Activated B cell treated with CpG ODN at 0.5 μM for 24 hours (primary cell): ENCODE results near the gene KRT7. TPM values are rescaled to one million over a fixed set of nuclear protein-coding genes. Genes with fewer than 3 reads are reported as not detected.
"Not testable (repeated sequence)": the region's sequence is repeated elsewhere in the genome, so short reads cannot be mapped to it uniquely, and the experiment has no call there.

ENCODE experiments used
- ATAC-seq: fragments of 200-7000 bp; cut with Tn5 transposase; one replicate; pipeline ENCODE4 v1.10.0; 2021; ENCODE audit warnings: low read depth, mild to moderate bottlenecking, moderate library complexity
- CTCF ChIA-PET: fragments of 350-600 bp; sonication (Branson Sonifier 250); formaldehyde crosslinking; loops from one replicate; lab custom pipeline; 2021; ENCODE audit warnings: antibody characterized with exemption; lab: Charles Lee
- POLR2A ChIA-PET: fragments of 350-600 bp; sonication (Branson Sonifier 250); formaldehyde crosslinking; loops from one replicate; lab custom pipeline; 2021; ENCODE audit warnings: antibody characterized with exemption; lab: Charles Lee
- DNase-seq: peaks from one replicate; pipeline ENCODE4 v3.0.0; 2022
- H3K27ac Mint-ChIP-seq: one replicate; pipeline ENCODE4 v1.8.0; 2020; ENCODE audit warnings: mixed read lengths
- H3K27me3 Mint-ChIP-seq: one replicate; pipeline ENCODE4 v1.8.0; 2021; ENCODE audit warnings: mixed read lengths
- H3K36me3 Mint-ChIP-seq: one replicate; pipeline ENCODE4 v1.8.0; 2021; ENCODE audit warnings: low read depth, mixed read lengths
- H3K4me1 Mint-ChIP-seq: one replicate; pipeline ENCODE4 v1.8.0; 2021; ENCODE audit warnings: mixed read lengths
- H3K4me3 Mint-ChIP-seq: one replicate; pipeline ENCODE4 v1.8.0; 2020; ENCODE audit warnings: mild to moderate bottlenecking, mixed read lengths
- H3K9me3 Mint-ChIP-seq: one replicate; pipeline ENCODE4 v1.8.0; 2020; ENCODE audit warnings: mixed read lengths
- CTCF ChIP-seq: fragments of 200-600 bp; IDR thresholded peaks from one replicate; pipeline ENCODE4 v1.8.0; 2022; ENCODE audit warnings: antibody characterized with exemption, mild to moderate bottlenecking
- intact Hi-C: fragments of 100-400 bp; cut with micrococcal nuclease; formaldehyde crosslinking; loops from one replicate; pipeline ENCODE4 v1.15.1; 2024
- total RNA-seq: library from RNA; stranded (reverse); gene quantifications from 2 replicates; pipeline ENCODE4 v1.2.3, GENCODE V29; 2022

The KRT7 gene
- total RNA-seq, 1 donor from 2014 or later, result 1.1 TPM

GRCh38 chr12:52284562-52285171 lies 51.6 kb downstream of the KRT7 start:
- Mint-ChIP-seq H3K27ac (no peak overlapping the region), H3K4me1 (peaks cover 4% of the 10 kb centered on the region), H3K27me3 (peaks cover 20% of the 10 kb centered on the region), H3K36me3 (no peaks in the 10 kb centered on the region), H3K9me3 (no peaks in the 10 kb centered on the region), H3K4me3 (no peak overlapping the region)
- intact Hi-C loops, result no loop called here
- DNase-seq (no peak), ATAC-seq (no peak)
- POLR2A ChIA-PET, result no interaction called here
- CTCF ChIA-PET, result no interaction called here
- TF ChIP-seq CTCF, result no peak

- CTCF ChIA-PET, result no interaction called here
- H3K36me3 Mint-ChIP-seq, result no peaks in the 10 kb centered on the region
- intact Hi-C loops, result no loop called here
- peaks cover 16% of the 10 kb centered on the region for H3K27me3 Mint-ChIP-seq
- no peak overlapping the region for H3K4me3 Mint-ChIP-seq
- ATAC-seq (no peak), DNase-seq (no peak)
- H3K27ac Mint-ChIP-seq, result no peak overlapping the region
- POLR2A ChIA-PET, result no interaction called here
- H3K4me1 Mint-ChIP-seq, result peaks cover 4% of the 10 kb centered on the region
- no peak for TF ChIP-seq CTCF
- H3K9me3 Mint-ChIP-seq, result no peaks in the 10 kb centered on the region
Measured at GRCh38 chr12:52285172-52285745, 52.2 kb downstream of the KRT7 start.

- DNase-seq, result no peak
- no peak overlapping the region for H3K4me3 Mint-ChIP-seq
- no peaks in the 10 kb centered on the region for H3K36me3 Mint-ChIP-seq
- H3K27ac Mint-ChIP-seq, result no peak overlapping the region
- H3K27me3 Mint-ChIP-seq, result peaks cover 16% of the 10 kb centered on the region
- H3K9me3 Mint-ChIP-seq, result no peaks in the 10 kb centered on the region
- no peak for ATAC-seq
- intact Hi-C loops, result no loop called here
- POLR2A ChIA-PET, result no interaction called here
- CTCF ChIA-PET, result no interaction called here
- TF ChIP-seq CTCF, result no peak
- peaks cover 4% of the 10 kb centered on the region for H3K4me1 Mint-ChIP-seq
Measured at GRCh38 chr12:52285851-52286530, 52.9 kb downstream of the KRT7 start.

- ATAC-seq, H3K4me3 Mint-ChIP-seq, H3K27ac Mint-ChIP-seq, H3K36me3 Mint-ChIP-seq, H3K9me3 Mint-ChIP-seq, DNase-seq, CTCF ChIA-PET, H3K4me1 Mint-ChIP-seq, intact Hi-C loops, POLR2A ChIA-PET: not testable (repeated sequence)
- peaks cover 22% of the 10 kb centered on the region for H3K27me3 Mint-ChIP-seq
Measured at GRCh38 chr12:52286857-52287785, 54.1 kb downstream of the KRT7 start.

- H3K4me3 Mint-ChIP-seq, CTCF ChIA-PET, H3K36me3 Mint-ChIP-seq, DNase-seq, H3K27ac Mint-ChIP-seq, H3K4me1 Mint-ChIP-seq, H3K9me3 Mint-ChIP-seq, intact Hi-C loops: not testable (repeated sequence)
- peak; percentile 37 for ATAC-seq
- peaks cover 20% of the 10 kb centered on the region for H3K27me3 Mint-ChIP-seq
- POLR2A ChIA-PET, result interaction anchor here (0.7 kb wide), 1 partner anchor 105 kb away, joined by 3 read pairs; no protein-coding TSS in a partner anchor
Measured at GRCh38 chr12:52287816-52288805, 55.1 kb downstream of the KRT7 start.

GRCh38 chr12:52290483-52291134 lies 57.6 kb downstream of the KRT7 start:
- intact Hi-C loops, H3K4me1 Mint-ChIP-seq, POLR2A ChIA-PET, DNase-seq, H3K4me3 Mint-ChIP-seq, ATAC-seq, CTCF ChIA-PET, H3K36me3 Mint-ChIP-seq, H3K27ac Mint-ChIP-seq, H3K9me3 Mint-ChIP-seq: not testable (repeated sequence)
- H3K27me3 Mint-ChIP-seq, result peaks cover 33% of the 10 kb centered on the region
